Measurements from ENCODE around the gene PRDM7.

PRDM7 gene

GRCh38 chr16:90011508-90011819 lies 65.7 kb downstream of the PRDM7 start:
- no peak for DNase-seq

- DNase-seq: no peak
Measured at GRCh38 chr16:90010676-90011507, 66.2 kb downstream of the PRDM7 start.

GRCh38 chr16:90009172-90009899 lies 67.8 kb downstream of the PRDM7 start:
- no peak for DNase-seq

GRCh38 chr16:90008708-90009145 lies 68.4 kb downstream of the PRDM7 start:
- peak; percentile 62 to 65 for DNase-seq

DNA sequence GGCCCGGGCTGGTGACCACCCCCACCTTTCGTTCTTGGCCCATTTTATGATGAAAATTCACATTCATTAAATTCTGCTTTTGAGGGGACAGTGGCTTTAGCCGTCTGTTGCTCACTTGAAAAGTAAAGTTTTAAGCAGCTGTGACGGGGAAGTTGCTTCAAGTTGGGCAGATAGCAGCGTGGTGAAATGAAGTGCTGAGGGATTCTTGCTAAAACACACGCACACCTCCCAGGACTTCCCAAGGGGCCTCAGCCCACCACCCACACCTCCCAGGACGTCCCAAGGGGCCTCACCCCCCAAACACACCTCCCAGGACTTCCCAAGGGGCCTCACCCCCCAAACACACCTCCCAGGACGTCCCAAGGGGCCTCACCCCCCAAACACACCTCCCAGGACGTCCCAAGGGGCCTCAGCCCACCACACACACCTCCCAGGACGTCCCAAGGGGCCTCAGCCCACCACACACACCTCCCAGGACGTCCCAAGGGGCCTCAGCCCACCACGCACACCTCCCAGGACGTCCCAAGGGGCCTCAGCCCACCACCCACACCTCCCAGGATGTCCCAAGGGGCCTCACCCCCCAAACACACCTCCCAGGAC lies 69.4 kb downstream of the PRDM7 start:
- DNase-seq: peak in 1 of 2 donors; percentile 33

DNA sequence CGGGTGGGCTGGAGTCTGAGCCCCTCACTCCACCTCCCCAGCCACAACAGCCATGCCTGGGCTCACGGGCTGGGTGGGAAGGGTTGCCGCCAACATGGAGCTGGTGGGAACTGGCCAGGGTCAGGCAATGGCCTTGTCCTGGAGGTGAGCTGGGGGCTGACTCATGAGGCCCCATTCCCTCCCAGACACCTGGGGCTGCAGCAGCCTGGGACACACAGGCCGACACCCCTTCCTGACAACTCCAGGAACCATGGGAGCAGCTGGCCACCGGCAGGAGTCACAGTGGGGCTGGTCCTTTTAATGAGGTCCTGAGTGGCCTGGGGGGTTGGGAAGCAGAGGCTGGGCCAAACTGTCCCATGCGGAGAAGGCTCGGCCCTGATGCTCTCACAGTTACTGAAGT lies 70.1 kb downstream of the PRDM7 start:
- DNase-seq: no peak
